ENCODE measurements around the gene RASGRP2.

The RASGRP2 gene

GRCh38 chr11:64695548-64695947 is 48.4 kb downstream of the RASGRP2 start:
- DNase-seq (ENCODE audit: low read depth in 2 of 2): no peak

GRCh38 chr11:64694821-64695365 is 49.0 kb downstream of the RASGRP2 start:
- no peak for DNase-seq (ENCODE audit: low read depth in 2 of 2)

GRCh38 chr11:64694026-64694755 is 49.8 kb downstream of the RASGRP2 start:
- DNase-seq (ENCODE audit: low read depth in 2 of 2): no peak

GRCh38 chr11:64692764-64693331 is 51.1 kb downstream of the RASGRP2 start:
- DNase-seq (ENCODE audit: low read depth in 2 of 2): no peak

GRCh38 chr11:64691543-64691942 is 52.4 kb downstream of the RASGRP2 start:
- DNase-seq (ENCODE audit: low read depth in 2 of 2): no peak

- DNase-seq (ENCODE audit: low read depth in 2 of 2): no peak
Measured at GRCh38 chr11:64690235-64690634, 53.7 kb downstream of the RASGRP2 start.

GRCh38 chr11:64688534-64688982 is 55.4 kb downstream of the RASGRP2 start:
- peak; percentile 86 to 87 for DNase-seq (ENCODE audit: low read depth in 2 of 2)

- DNase-seq (ENCODE audit: low read depth in 2 of 2): no peak
Measured at GRCh38 chr11:64687643-64688533, 56.1 kb downstream of the RASGRP2 start.

GRCh38 chr11:64687204-64687603 is 56.7 kb downstream of the RASGRP2 start:
- no peak for DNase-seq (ENCODE audit: low read depth in 2 of 2)

GRCh38 chr11:64686466-64687170 is 57.3 kb downstream of the RASGRP2 start:
- no peak for DNase-seq (ENCODE audit: low read depth in 2 of 2)

GRCh38 chr11:64685536-64685935 is 58.4 kb downstream of the RASGRP2 start:
- no peak for DNase-seq (ENCODE audit: low read depth in 2 of 2)

GRCh38 chr11:64684357-64684756 is 59.6 kb downstream of the RASGRP2 start:
- DNase-seq (ENCODE audit: low read depth in 2 of 2): no peak

GRCh38 chr11:64681171-64681570 is 62.8 kb downstream of the RASGRP2 start:
- DNase-seq (ENCODE audit: low read depth in 2 of 2): no peak

GRCh38 chr11:64679846-64680245 is 64.1 kb downstream of the RASGRP2 start:
- no peak for DNase-seq (ENCODE audit: low read depth in 2 of 2)

GRCh38 chr11:64677441-64678023 is 66.4 kb downstream of the RASGRP2 start:
- no peak for DNase-seq (ENCODE audit: low read depth in 2 of 2)

All from stimulated activated CD8-positive, alpha-beta memory T cell treated with anti-CD3 and anti-CD28 coated beads, Interleukin-2, amount 100 ng/mL, for 48 hours (primary cell).